ENCODE results near the gene RNF167. TPM values are rescaled to one million over a fixed set of nuclear protein-coding genes. Genes with fewer than 3 reads are reported as not detected.

The RNF167 gene
- total and polyA plus RNA-seq, 12 donors, result 65.0 to 202 (median 85.5) TPM

- Histone ChIP-seq H3K4me3 (peak overlapping the region; percentile 67 to 100 (median 98)), H3K27ac (peak overlapping the region; percentile 89 to 100 (median 99)), H3K9me3 (no peaks in the 10 kb centered on the region), H3K36me3 (peaks cover 0 to 49% (median 13%) of the 10 kb centered on the region in 9 donors), H3K4me1 (peaks cover 18 to 77% (median 53%) of the 10 kb centered on the region in 9 donors), H3K27me3 (no peaks in the 10 kb centered on the region)
- peak; percentile 22 to 47 (median 36) for ATAC-seq
- TF ChIP-seq, protein P1, sequence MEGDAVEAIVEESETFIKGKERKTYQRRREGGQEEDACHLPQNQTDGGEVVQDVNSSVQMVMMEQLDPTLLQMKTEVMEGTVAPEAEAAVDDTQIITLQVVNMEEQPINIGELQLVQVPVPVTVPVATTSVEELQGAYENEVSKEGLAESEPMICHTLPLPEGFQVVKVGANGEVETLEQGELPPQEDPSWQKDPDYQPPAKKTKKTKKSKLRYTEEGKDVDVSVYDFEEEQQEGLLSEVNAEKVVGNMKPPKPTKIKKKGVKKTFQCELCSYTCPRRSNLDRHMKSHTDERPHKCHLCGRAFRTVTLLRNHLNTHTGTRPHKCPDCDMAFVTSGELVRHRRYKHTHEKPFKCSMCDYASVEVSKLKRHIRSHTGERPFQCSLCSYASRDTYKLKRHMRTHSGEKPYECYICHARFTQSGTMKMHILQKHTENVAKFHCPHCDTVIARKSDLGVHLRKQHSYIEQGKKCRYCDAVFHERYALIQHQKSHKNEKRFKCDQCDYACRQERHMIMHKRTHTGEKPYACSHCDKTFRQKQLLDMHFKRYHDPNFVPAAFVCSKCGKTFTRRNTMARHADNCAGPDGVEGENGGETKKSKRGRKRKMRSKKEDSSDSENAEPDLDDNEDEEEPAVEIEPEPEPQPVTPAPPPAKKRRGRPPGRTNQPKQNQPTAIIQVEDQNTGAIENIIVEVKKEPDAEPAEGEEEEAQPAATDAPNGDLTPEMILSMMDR (IDR thresholded peaks at IDR 0.05), result no peak
- peak; percentile 53 to 66 for DNase-seq
- WGBS, 2 donors, result 0 to 1% methylated on average over 56 of the region's 56 CpGs
- intact Hi-C loops (cut with DNase I), result loop anchor here in 4 of 10 donors (1.0 to 5.0 kb wide), 6 partner anchors 7 to 50 kb away; partner anchors contain the start of genes SPAG7 (in 2 of the 4), CAMTA2 (in 1 of the 4), INCA1 (in 1 of the 4) and KIF1C (in 1 of the 4)
These were observed 7.5 kb downstream of the RNF167 start for GRCh38 chr17:4947411-4948165.

DNA sequence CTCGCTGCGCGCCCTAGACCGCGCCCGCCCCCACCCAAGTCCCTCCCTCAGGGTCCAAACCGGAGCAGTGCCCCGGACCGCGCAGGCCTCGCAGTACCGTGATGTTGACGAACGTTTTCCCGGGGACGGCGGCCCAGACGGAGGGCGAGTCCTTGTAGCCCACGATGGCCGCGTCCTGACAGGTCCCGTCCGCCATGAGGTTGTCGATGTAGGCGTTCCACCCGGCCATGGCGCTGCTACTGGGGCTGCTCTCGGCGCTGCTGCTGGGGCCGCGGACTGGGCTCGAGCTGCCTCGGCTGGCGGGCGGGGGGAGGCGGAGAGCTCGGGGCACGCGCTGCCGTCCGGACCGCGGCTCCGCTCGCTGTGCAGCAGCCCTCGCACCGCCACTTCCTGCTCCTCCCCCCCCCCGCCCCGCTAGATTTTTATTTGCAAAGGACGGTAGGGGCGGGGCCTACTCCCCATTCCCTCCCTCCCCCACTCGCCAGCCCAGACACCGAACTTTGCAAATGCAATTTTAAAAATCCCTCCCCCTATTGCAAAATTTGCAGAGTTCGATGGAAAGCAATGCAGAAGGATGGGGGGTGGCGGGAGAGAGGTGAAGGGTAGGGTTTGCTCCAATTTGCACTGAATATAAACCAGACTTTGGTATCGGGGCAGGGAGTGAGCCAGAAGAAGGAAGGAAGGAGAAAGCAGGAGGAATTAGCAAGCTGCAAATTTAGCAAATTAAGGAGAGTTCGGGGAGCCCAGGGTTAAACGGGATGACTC is 8.3 kb downstream of the RNF167 start, which contains the start of gene PFN1:
PFN1 (minus strand) TSS at position 365 of the 765 bp plus-strand sequence; CDS start at position 229, 136 bp downstream.
- Histone ChIP-seq H3K27me3 (no peaks in the 10 kb centered on the region), H3K36me3 (peaks cover 0 to 41% (median 6%) of the 10 kb centered on the region in 9 donors), H3K9me3 (no peaks in the 10 kb centered on the region), H3K4me1 (peaks cover 18 to 77% (median 51%) of the 10 kb centered on the region in 9 donors), H3K27ac (peak within 1 kb of the TSS; percentile 89 to 100 (median 99)), H3K4me3 (peak within 1 kb of the TSS; percentile 67 to 100 (median 98))
- TF ChIP-seq, protein P1 (IDR thresholded peaks at IDR 0.05), result no peak
- 0% methylated on average over 53 to 59 of the region's 59 CpGs for WGBS, 2 donors
- DNase-seq, result peak; percentile 87 to 91
- peak; percentile 61 to 85 (median 76) for ATAC-seq
- intact Hi-C loops (cut with DNase I), result loop anchor here in 4 of 10 donors (1.0 to 5.0 kb wide), 6 partner anchors 8 to 49 kb away; partner anchors contain the start of genes SPAG7 (in 2 of the 4), CAMTA2 (in 1 of the 4), INCA1 (in 1 of the 4) and KIF1C (in 1 of the 4)

GRCh38 chr17:4948931-4949320 is 8.9 kb downstream of the RNF167 start:
- peak; percentile 83 to 87 for DNase-seq
- TF ChIP-seq, protein P1 (IDR thresholded peaks at IDR 0.05), result no peak
- Histone ChIP-seq H3K4me1 (peaks cover 18 to 76% (median 51%) of the 10 kb centered on the region in 9 donors), H3K36me3 (peaks cover 0 to 36% (median 5%) of the 10 kb centered on the region in 9 donors), H3K27ac (peak overlapping the region; percentile 89 to 100 (median 99)), H3K9me3 (no peaks in the 10 kb centered on the region), H3K4me3 (peak overlapping the region; percentile 32 to 100 (median 98)), H3K27me3 (no peaks in the 10 kb centered on the region)
- intact Hi-C loops (cut with DNase I), result loop anchor here in 5 of 10 donors (1.0 to 5.0 kb wide), 6 partner anchors 9 to 48 kb away; partner anchors contain the start of genes SPAG7 (in 5 of the 5), CAMTA2 (in 1 of the 5), INCA1 (in 1 of the 5) and KIF1C (in 1 of the 5)
- 1% methylated on average over 40 of the region's 40 CpGs for WGBS, 2 donors
- ATAC-seq, result peak; percentile 72 to 87 (median 82)

Data from heart right ventricle (tissue), 16 donors.